LNCAP (cell line): Measurements from ENCODE around the gene ARHGAP18.

Experiments used
- TF ChIP-seq, protein P1 (sequence below): fragments of 450-650 bp; IDR thresholded peaks from 2 replicates; pipeline ENCODE4 v1.5.1; 2017; ENCODE audit warnings: mild to moderate bottlenecking

ARHGAP18 gene

DNA sequence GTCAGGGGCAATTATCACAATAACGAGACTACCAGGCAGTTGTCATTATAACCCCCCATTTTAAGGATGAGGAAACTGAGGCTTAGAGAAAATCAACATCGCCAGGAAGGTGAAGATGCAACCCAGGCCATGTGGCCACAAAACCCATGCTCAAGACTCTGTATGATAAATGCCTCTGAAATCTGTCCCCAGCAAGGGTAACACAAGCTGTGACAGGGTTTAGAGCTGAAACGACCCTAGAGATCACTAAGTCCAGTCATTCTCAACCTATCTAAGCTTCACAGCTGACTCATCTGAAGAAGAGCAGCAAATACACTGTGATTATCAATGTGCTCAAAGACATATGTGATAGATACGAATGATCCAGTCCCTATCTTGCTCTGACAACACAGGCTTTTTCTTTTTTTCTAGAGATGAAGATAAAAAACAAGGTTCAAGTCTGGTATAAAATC lies 47.0 kb downstream of the ARHGAP18 start:
- TF ChIP-seq, protein P1, sequence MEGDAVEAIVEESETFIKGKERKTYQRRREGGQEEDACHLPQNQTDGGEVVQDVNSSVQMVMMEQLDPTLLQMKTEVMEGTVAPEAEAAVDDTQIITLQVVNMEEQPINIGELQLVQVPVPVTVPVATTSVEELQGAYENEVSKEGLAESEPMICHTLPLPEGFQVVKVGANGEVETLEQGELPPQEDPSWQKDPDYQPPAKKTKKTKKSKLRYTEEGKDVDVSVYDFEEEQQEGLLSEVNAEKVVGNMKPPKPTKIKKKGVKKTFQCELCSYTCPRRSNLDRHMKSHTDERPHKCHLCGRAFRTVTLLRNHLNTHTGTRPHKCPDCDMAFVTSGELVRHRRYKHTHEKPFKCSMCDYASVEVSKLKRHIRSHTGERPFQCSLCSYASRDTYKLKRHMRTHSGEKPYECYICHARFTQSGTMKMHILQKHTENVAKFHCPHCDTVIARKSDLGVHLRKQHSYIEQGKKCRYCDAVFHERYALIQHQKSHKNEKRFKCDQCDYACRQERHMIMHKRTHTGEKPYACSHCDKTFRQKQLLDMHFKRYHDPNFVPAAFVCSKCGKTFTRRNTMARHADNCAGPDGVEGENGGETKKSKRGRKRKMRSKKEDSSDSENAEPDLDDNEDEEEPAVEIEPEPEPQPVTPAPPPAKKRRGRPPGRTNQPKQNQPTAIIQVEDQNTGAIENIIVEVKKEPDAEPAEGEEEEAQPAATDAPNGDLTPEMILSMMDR: no peak

DNA sequence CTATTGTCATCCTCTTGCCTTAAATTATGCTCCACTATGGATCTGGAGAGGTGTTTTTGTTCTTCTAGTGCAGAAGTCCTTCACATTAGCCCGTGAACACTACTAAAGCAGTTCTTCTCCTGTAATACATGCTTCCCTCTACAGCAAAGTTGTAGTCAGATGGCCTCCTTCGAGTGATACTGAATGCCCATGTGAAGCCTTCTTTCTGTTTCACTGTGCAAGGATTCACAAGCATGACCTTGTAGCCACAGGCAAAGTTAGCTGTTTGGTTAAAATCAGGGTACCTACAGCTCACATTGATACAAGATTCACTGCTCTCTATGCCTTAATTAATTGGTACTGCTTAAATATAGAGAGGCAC lies 47.6 kb downstream of the ARHGAP18 start:
- TF ChIP-seq, protein P1: no peak

DNA sequence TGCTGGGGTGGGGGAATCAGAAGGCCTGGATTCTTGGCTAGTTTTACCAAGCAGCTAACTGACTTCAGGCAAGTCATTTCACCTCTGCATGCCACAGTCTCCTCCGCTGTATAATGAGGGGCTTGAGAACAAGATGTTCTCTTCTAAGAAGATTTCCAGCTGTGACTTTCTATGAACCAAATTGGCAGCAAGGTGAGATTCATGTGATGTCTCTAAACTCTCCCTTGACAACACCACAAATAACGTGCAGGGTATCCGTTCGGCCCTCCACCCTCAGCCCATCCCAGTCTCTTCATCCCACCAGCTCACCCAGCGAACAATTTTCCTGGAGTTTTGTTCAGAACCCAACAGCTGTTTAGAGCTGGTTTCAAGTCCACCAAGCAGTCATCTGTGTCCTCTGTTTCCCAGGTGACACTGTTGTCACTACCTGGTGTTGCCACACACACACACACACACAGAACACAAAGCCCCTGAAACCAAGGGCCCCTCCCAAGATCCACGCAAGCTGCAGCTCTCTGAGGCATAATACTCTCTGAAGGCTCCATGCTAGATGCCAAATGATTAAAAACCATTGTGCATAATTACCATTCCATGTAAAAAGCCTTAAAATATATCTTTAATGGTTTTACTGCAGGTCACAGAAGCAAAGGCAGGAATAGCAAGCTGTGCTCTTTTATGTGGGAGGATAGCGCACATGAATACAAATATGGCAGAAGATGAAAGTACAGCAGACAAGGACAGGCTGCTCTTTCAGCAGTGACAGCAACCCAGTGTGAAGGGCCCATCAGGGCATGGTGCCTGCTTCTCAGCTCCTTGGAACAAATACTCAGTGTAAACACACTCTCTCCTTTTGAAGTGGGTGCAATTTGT lies 48.2 kb downstream of the ARHGAP18 start:
- TF ChIP-seq, protein P1: no peak

DNA sequence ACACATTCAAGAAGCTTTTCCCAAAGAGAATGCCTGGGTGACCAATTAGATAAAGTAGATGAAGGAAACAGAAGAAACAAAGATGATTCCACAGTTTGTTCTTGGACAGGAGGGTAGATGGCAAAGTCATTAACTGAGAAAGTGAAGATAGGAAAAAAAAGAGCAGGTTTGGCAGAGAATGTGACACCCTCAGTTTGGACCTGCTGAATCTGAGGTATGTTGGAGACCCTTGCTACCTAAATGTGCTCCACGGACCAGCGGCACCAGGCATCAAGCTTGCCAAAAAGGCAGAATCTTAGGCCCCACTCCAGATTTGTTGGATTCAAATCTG lies 49.7 kb downstream of the ARHGAP18 start:
- TF ChIP-seq, protein P1: no peak

DNA sequence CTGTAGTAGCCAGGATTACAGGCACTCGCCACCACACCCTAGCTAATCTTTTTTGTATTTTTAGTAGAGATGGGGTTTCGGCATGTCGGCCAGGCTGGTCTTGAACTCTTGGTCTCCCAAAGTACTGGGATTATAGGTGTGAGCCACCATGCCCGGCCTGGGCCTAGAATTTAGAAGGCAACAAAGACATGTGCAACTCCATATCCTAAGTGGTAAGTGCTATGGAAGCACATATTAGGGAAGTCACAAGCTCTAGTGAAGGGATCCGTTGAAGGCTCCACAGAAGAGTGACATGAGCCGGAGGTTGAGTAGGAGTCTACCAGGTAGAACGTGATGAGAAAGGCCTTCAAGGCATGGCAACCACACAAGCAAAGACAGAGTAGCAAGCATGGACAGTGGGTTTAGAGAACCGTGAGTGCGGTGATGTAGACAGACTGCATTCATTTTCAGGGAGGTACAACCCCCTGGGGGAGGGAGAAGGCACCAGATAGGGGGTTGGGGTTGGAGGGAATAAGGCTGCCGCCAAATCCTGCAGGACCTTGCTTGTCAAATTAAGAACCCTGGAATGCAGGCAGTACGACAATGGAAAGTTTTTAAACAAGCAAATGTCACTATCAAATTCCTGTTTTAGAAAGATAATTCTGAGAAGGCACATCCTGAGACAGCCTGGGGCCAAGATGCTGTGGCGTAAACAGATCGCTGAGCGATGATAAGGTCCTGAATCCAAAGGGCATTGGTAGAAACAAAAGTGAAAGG lies 50.2 kb downstream of the ARHGAP18 start:
- TF ChIP-seq, protein P1: no peak

DNA sequence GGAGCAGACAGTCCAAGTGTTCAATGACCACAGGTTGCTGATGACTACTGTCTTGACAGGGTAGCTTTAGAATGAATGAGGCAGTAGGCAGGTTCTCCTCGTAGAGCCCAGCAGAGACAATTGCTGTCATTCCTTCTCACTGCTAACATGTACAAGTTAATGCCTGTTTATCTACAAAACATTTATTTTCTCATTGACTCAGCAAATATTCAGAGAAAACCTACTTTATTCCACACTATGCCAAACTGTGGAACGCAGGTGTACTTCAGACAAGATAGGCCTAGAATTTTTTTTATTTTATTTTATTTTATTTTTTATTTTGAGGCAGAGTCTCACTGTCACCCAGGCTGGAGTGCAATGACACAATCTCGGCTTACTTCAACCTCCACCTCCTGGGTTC lies 50.8 kb downstream of the ARHGAP18 start:
- TF ChIP-seq, protein P1: no peak

DNA sequence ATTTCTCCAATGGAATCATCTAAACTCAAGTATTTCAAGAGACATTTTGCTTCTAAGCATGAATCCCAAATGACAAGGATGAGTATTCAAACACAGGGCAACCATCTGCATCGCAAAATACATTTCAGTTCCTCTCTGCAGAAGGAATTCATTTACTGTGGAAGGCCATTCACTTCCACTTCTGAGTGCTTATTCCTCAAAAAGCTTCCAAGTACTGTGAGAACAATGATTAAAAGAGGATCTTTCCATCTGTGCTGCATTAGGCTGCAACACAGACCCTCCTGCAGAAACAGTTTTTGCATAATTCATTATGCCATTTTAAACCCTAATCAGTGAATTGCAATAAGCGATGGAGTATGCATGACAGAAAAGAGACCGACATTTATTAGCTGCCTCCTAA lies 52.5 kb downstream of the ARHGAP18 start:
- TF ChIP-seq, protein P1: no peak
